HK-2 (cell line): Measurements from ENCODE around the gene HORMAD2.

Experiments used
- DNase-seq: peaks from one replicate; pipeline ENCODE4 v3.0.0-alpha.2; 2018; ENCODE audit not compliant: unreplicated experiment

HORMAD2 gene, protein sequence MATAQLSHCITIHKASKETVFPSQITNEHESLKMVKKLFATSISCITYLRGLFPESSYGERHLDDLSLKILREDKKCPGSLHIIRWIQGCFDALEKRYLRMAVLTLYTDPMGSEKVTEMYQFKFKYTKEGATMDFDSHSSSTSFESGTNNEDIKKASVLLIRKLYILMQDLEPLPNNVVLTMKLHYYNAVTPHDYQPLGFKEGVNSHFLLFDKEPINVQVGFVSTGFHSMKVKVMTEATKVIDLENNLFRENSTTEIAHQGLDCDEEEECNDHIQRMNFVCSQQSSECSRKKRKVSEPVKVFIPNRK

DNA sequence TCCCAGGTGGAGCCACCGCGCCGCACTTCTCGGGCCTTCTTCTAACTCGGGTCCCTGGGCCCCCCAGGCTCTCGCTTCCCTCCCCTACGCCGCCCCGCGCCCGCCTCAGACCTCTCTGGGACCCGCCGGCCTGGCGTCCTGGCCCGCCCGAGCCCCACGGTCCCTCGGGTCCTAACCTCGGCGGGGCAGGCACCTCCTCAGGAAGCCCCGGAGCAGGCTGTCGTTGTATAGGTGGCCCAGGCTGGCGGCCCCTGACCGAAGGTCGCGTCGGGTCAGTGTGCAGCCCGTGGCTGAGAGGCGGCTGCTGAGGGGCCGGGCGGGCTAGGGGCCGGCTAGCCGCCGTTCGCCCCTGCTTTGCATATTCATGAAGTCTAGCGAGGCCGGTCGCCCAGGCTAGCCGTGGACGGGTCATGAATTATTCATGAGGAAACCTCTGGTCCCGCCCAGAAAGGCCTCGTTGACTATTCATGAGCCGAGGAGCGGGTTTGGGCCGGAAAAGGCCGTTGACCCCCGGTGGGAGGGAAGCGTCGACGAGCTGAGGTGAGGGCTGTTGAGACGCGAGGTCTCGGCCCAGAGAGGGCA is at the start of gene HORMAD2:
Gene HORMAD2 (plus strand): TSS at position 513 of the 582 bp plus-strand sequence. CDS start 13,489 bp downstream, outside the sequence.
- DNase-seq: no peak

DNA sequence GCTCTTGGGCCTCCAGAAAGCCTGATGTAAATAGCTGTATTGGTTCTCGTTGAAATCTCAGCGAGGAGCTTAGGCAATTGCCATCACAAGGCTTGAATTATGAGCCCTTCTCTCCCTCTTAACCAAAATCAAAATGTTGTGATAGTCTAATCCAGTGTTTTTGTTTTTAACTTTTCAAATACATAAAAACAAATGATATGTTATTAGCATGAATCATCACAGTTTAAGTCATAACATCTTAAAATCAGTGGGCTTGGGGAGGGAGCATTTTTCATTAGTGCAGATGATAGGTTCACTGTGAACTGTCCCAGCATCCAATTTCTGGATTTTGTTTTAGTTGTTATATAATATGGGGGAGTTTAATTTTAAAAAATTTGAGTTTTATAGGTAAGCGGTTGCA is 48.9 kb upstream of the HORMAD2 start:
- DNase-seq: no peak

DNA sequence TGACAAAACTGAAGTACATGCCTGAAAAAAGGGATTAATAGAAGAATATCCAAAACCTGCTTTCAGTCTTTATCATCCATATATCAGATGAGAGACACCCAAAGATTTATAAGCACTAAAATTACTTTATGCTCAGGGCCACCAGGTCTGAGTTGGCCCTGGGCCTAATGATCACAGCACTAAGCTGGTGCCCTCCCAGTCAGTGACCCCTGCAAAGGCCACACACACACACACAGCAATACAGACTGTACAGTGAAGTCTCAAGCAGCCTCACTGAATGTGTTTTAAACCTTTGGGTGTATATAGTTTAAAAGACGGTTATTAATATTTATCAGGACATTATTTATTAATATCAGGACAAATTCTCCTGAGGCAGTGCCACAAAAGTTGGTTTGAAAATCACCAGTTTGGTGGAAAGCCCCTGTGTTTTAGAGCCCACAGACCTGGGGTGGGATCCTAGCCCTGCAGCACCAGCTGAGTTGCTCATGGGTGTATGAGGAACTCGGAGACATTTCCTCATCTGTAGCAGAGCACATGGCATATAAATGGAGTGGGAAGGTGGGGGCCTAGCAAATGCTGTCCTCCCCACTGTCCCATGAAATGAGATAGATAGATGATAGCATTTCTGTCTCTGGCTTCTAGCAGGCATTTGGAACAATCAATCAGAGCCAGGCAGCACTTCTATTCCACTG is 48.4 kb upstream of the HORMAD2 start:
- no peak for DNase-seq

DNA sequence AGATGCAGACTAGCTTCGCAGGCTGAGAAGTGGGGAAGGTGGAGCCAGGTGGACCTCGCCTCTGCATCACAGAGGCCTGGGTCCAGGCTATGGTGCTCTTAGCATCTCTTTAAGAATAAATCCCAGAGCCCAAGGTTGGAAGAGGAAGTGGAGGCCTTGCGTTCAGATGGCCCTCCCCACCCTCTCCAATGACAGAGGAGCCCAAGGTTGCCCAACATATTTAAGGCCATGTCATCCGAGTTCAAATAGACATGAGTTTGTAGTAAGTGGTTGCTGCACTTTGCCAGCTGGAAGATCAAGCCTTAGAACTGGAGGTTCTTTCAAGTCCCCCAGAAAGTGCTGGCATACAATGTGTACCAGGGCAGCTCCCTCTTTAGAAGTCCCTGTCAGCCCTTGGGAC is 47.1 kb upstream of the HORMAD2 start:
- no peak for DNase-seq

DNA sequence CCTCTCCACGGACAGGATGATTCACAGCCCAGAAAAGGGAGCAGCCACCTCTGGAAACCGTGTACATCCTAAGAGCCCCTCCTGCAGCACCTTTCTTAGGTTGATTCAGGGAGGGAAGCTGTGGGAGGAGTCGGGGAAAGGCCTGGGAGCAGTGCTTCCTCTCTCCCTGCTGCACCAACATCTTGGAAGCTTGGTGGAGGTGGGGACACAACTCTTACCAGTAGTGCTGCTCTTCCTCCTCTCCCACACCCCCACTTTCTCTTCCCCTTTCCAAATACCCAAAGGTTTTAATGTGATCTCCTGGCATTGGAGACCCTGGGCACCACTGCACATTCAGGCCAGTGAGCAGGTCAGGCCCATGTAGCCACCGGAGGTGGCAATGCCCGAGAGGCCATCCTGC is 46.4 kb upstream of the HORMAD2 start:
- DNase-seq: no peak

DNA sequence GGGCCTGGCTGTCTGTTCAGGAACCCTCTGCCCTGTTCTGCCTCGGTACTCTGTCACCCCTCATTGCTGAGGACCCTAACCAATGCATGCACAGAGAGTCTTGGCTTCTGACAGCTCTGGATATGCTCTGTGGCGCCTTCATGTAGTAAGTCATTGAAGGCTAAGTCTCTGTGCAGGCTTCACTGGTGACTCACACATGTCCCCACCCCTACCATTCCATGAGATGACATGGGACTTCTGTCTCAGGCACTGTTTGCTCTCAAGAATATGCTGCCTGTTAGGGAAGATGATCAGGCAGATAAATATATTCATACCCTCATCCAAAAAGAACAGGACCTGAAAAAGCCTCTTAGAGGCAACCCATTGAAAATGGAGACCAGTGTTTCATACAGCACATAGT is 43.6 kb upstream of the HORMAD2 start:
- DNase-seq: peak; percentile 20

DNA sequence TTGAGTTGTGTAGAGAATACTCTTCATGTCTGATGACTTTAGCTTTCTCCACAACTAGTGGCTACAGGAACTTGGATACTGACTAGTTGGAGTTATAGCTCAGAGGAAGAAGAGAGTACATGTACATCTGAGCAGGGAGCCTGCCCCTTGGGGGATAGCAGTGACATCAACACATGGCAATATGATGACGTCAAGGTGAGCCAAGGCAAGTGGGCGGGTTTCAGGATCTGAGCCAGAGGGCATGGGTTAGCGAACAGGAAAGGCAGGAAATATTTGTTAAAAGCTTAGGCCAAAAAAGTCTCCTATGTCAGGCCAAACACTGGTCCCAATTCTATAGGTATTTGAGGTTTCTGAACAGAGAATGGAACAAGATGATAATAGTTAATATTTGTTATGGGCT is 42.0 kb upstream of the HORMAD2 start:
- DNase-seq: peak; percentile 50

DNA sequence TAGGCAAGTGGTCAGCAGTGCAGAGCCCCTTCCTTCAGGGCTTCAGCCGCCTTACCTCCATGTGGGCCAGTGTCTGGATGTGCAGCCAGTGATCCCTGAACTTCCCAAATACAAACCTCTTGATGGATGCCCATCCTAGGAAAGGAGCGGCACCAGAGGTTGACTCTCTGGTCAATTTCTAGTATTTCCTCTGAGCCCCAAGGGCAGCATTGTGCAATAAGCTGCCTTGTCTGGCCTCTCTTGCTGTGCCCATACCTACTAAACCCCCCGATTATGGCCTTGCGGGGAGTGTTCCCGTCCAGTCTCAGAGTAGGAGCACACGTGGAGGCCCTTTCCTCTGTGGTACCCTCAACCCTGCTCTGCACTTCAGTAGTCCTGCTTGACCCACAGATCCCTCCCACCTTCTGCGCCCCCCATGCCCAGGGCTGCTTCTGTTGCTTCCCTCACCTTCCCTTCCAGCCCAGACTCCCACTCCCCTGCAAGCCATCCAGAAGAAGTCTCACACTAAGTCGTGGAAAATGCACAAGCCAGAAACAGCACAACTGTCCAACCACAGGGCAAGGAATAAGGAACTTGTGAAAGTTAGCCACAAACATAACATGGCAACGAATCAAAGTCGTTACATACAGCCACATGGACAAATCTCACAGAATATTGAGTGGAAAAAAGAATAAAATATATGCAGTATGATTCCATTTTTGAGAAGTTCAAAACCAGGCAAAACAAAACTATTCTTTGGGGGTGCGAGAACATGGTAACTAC is 39.6 kb upstream of the HORMAD2 start:
- DNase-seq: no peak

DNA sequence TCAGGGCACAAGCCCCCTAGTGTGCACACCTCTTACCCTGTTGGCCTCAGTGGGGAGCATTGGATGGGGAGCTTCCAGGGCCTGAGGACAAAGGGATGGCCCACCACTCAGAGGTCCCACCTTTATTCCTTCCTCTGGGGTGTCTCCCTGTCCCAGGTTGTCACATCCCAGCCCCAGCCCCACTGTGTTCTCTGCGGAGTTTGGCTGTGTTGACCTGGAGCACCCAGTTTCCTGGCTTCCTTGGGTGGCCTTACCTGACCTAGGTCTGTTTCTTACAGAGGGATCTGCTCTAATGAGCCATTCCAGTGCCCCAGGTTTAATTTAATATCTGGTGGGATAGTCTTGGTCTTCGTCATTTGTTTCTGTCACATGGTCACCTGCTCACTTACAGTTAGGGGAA is 38.8 kb upstream of the HORMAD2 start:
- no peak for DNase-seq

DNA sequence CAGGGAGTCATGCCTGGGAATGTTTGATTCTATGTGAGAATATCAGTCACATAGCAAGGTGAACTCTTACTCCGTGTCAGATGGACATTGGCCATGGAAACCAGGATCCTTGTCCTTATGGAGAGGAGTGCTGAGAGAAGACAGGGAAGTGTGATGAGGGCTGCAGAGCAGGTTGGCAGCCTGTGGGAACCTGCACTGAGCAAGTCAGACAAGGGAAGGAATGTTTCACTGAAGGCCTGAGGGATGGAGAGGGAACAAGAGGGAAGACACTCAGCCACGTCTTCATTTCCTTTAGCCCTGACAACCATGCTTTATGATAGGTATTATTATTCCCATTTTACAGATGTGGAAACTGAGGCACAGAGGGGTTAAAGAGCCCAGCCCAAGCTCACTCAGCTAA is 38.4 kb upstream of the HORMAD2 start:
- no peak for DNase-seq

DNA sequence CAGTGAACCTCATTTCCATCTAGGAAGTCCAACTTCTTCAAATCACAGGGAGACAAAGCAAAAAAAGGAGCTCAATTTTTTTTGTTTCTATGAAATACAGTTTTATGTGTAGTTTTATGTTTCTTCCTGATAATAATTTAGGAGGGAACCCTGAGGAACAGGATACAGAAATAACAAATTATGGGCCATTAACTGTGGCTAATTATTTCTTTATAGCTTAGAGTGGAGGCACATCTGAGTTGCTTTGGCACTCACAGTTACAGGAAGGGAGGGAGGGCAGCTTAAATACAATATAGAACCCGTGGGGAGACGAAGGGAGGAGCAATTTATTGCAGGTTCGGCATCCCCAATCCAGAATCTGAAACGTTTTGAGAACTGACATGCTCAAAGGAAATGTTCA is 37.1 kb upstream of the HORMAD2 start:
- no peak for DNase-seq

DNA sequence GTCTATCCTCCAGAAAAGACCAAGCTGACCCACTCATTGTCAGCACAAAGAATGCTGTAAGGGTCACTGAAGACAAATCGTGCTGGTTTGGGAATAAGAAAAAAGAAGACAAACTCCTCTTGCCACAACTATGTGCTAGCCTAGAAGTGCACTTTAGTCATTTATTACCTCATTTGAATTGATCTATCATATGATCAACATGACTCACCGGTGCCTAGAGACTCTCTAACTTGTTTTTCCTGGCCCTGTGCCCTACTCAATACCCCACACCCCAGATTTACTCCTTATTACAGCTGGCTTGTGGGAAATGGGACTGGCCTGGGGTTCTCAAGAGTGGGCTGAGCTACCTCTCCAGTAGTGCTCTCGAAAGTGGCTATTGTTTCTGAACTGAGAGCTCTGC is 35.9 kb upstream of the HORMAD2 start:
- DNase-seq: peak; percentile 69

DNA sequence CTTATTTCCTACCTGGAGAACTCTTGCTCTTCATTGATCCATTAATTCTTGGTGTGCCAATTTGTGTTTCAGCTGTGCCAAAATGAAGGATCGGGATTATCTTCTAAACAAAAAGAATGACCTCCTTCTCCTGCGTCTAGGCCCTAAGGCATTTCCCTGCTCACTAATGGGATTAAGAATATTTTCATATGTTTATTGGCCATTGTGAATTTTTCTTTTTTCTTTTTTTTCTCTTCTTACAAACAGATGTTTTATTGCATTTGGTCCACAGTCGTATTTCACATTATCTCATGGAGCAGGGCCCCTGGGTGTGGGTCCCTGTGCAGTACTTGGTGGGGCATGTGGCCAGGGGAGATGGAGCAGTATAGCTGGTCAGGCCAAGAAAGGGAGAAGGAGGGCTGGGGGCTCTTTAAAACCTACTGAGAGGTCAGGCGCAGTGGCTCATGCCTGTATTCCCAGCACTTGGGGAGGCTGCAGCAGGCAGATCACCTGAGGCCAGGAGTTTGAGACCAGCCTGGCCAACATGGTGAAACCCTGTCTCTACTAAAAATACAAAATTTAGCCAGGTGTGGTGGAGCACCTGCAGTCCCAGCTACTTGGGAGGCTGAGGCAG is 35.3 kb upstream of the HORMAD2 start:
- DNase-seq: no peak

DNA sequence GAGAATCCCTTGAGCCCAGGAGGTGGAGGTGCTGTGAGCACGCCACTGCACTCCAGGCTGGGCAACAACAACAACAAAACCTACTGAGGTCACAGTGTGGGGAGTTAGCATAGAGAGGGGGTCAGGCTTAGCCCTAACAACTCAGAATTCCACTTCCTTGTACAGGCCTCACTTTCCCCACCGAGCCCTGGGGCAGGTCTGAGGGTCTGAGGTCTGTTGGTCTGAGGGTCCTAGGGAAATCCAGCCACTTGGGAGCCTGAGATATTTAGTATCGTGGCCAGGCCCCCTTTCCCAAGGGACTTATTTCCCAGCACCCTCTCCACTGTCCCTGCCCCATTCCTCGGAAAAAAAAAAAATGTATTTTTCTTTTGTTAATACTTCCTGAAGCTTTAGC is 34.8 kb upstream of the HORMAD2 start:
- DNase-seq: no peak

DNA sequence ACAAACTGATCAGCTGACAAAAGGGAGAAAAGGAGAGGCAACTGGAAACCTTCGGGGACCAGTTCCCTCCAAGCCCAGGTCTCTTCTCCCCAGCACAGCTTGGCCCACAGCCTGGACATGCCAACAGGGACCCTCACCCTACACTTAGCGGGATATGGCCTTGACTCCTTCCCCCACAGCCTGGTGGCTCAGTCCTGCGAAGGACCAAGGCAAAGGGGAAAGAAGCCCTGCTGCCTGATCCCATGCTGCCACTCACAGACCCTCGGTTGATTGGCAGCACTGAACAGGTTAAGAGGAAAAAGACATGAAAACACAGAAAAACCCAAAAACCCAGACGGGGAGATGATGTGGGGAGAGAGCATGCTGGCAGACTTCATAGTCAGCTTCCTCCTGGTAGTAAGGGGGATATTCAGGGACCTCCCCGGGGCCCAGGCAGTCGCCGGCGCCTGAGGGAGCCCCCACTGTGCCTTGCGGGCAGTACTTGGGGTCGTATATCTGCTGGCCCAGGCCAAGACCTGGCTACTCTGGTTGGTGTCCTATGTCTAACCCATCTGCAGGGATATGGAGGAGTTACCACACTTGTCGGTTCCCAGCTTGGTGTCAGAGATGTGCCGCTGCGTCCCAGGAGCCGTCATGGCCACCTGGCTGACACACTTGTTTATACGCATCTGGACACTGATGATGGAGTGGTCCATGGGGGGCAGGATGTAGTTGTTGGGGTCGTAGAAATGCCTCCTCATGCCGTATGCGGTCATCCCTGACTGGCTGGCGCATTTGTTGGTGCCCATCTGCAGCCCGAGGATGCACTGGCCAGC is 34.2 kb upstream of the HORMAD2 start:
- DNase-seq: no peak

DNA sequence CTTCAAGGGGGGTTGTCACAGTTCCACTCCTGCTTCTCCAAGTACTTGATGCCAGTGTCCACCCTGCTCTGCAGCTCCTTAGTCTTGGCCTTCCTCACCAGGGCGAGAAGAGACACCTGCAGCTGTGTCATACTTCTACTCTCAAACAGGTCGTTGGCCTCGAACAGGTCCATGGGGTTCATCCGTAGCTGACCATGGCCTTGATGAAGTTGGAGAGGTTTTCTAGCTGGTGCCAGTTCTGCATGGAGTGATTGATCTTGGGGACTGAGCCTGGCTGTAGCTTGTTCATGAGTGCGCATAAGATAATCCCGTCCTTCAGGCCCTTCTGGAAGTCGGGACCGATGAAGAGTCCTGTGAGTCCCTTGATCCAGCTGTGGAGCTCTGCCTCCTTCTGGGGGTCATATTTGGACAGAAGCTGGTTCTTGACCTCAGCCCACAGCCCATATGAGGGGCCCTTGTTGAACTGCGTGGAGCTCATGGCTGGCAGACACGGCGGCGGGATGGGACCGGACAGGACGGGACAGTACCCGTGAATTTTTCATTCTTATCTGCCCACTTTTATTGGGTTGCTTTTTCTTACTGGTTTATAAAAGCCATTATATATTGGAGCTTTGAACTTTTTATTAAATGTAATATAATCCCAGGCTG is 33.4 kb upstream of the HORMAD2 start:
- DNase-seq: no peak

DNA sequence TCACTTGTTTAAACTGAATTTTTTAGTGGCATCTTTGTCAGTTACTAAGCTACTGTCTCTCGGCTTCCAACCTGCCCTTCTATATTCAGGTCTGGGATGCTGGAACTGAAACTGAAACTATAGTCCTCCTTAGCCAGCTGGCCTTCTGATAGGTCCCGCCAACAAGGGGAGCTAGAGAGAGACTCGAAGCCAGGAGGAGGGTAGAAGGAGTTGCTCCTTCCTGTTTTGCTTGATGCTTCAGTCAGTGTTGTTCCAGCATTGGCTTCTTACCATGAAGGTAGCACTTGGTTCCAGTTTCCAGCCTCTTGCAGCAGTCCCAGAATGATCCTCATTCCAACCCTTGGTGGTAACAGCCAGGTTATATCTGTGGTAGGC is 32.9 kb upstream of the HORMAD2 start:
- DNase-seq: no peak

DNA sequence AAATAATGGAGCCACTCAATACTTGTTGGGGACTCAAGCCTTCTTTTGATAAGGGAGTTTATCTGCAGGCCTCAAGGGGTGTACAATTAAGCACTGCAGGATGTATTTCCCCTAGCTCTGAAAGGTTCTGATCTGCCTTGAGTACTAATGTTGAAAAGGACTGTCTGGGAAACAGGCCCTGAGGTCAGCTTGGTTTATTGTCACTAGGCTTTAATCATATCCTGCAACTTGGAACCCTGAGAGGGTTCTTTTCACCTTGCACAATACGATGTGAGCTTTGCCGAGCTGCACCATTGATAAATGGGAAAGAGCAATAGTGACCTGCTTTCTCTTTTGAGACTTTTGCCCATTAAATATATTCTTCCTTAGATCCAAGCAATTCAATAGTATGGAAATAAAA is 31.6 kb upstream of the HORMAD2 start:
- DNase-seq: no peak

DNA sequence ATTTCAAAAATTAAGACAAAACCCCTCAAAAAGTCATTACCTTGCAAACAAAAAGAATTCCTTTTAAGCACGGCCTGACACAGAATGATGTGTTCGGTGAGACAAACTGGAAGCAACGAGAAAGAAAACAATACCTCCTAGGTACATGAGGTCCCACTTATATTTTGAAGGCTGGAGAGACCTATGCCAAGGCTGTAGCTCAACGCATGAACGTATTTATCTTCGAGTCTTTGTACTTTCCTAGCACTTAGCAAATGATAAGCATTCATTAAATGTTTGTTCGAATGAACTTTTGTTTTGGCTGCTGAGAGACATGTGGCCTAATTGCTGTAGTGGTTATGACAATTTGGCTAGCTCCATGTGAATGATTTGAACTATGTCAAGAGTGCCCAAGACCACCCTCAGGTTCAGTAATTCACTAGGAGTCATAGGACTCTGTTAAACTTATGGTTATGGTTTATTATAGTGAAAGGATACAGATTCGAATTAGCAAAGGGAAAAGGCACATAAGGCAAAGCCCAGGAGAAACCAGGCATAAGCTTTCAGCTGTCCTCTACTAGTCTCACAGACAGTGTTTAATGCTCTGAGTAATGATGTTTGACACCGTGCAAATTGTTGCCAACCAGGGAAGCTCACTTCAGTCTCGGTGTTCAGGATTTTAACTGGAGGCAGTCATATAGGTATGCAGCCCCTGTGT is 26.0 kb upstream of the HORMAD2 start:
- no peak for DNase-seq

DNA sequence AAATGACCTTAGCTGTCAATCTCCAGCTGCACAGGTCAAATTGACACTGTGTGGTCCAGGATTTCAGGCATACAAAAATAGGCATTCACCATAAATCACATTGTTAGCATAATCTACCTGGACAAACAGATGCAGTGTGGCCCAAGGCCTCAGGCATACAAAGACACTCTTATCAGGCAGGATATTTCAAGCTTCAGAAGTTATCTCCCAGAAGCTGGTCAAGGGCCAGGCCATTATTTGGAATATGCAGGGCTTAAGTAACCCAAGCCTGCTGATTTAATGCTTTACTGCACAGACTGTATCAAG is 25.5 kb upstream of the HORMAD2 start:
- DNase-seq: no peak
